DOHH2 (cell line): ENCODE measurements around the gene MAP7D2.
"Not testable (repeated sequence)": the region's sequence is repeated elsewhere in the genome, so short reads cannot be mapped to it uniquely, and the experiment has no call there.

Experiments used
- H3F3A ChIP-seq: fragments of 200-600 bp; sonication (generic), shearing (Covaris generic); 2 replicates; pipeline ENCODE4 v1.6.0; 2016; ENCODE audit warnings: antibody characterized with exemption, mild to moderate bottlenecking; ENCODE audit not compliant: control insufficient read depth, insufficient read depth
- H3K27ac ChIP-seq: fragments of 200-600 bp; sonication (generic); 2 replicates; pipeline ENCODE4 v1.5.1; 2014; ENCODE audit warnings: low read depth, mild to moderate bottlenecking, low read length, moderate library complexity
- H3K27me3 ChIP-seq: fragments of 200-600 bp; sonication (generic); 2 replicates; pipeline ENCODE4 v1.6.1; 2014; ENCODE audit warnings: mild to moderate bottlenecking, low read length, mixed read lengths; ENCODE audit not compliant: control insufficient read depth
- H3K36me3 ChIP-seq: fragments of 200-600 bp; sonication (generic); 2 replicates; pipeline ENCODE4 v1.6.1; 2014; ENCODE audit warnings: mild to moderate bottlenecking, low read length, moderate library complexity, mixed read lengths; ENCODE audit not compliant: control insufficient read depth
- H3K4me1 ChIP-seq: fragments of 200-600 bp; sonication (generic); 2 replicates; pipeline ENCODE4 v1.6.1; 2014; ENCODE audit warnings: mild to moderate bottlenecking, low read length, mixed read lengths; ENCODE audit not compliant: control insufficient read depth
- H3K4me2 ChIP-seq: fragments of 200-600 bp; sonication (generic); 2 replicates; pipeline ENCODE4 v1.6.0; 2014; ENCODE audit warnings: mild to moderate bottlenecking, low read length, moderate library complexity
- H3K4me3 ChIP-seq: fragments of 200-600 bp; sonication (generic); 2 replicates; pipeline ENCODE4 v1.5.1; 2014; ENCODE audit warnings: mild to moderate bottlenecking, low read length, mixed read lengths
- H3K79me2 ChIP-seq: fragments of 200-600 bp; sonication (generic); 2 replicates; pipeline ENCODE4 v1.6.1; 2014; ENCODE audit warnings: mild to moderate bottlenecking, low read length, mixed read lengths; ENCODE audit not compliant: control insufficient read depth
- H3K9me2 ChIP-seq: fragments of 200-600 bp; sonication (generic); replicated peaks from 2 replicates; pipeline ENCODE4 v1.6.1; 2014; ENCODE audit warnings: mild to moderate bottlenecking, low read length, mixed read lengths; ENCODE audit not compliant: control insufficient read depth
- H3K9me3 ChIP-seq: fragments of 200-600 bp; sonication (generic); 2 replicates; pipeline ENCODE4 v1.6.1; 2014; ENCODE audit warnings: antibody characterized with exemption, low read length, mixed read lengths; ENCODE audit not compliant: control insufficient read depth, insufficient read depth
- H4K20me1 ChIP-seq: fragments of 200-600 bp; sonication (generic); 2 replicates; pipeline ENCODE4 v1.6.0; 2014; ENCODE audit warnings: low read depth, mild to moderate bottlenecking, antibody characterized with exemption, low read length, moderate library complexity; ENCODE audit not compliant: control insufficient read depth, insufficient read depth
- CTCF ChIP-seq: fragments of 200-600 bp; sonication (generic); IDR thresholded peaks from one replicate; pipeline ENCODE4 v1.5.1; 2014; ENCODE audit warnings: antibody characterized with exemption, mild to moderate bottlenecking, low read depth, low read length; ENCODE audit not compliant: poor library complexity, severe bottlenecking
- EZH2phosphoT487 ChIP-seq: fragments of 200-600 bp; sonication (generic); IDR thresholded peaks from 2 replicates; pipeline ENCODE4 v1.6.1; 2017; ENCODE audit warnings: borderline replicate concordance, mild to moderate bottlenecking, antibody characterized with exemption, low read length, moderate library complexity, mixed read lengths

Gene MAP7D2

GRCh38 chrX:20116577-20117240, at the start of gene MAP7D2:
Gene MAP7D2, minus strand, starts transcription at chrX:20116907. Its CDS starts 28 bp downstream, at chrX:20116879.
- no peaks in the 10 kb centered on the region for H3K27me3 ChIP-seq
- no peaks in the 10 kb centered on the region for H3K79me2 ChIP-seq
- no peak within 1 kb of the TSS for H3K4me2 ChIP-seq
- no peak for TF ChIP-seq EZH2phosphoT487
- TF ChIP-seq CTCF = no peak
- H3K4me3 ChIP-seq = no peak within 1 kb of the TSS
- no peak within 1 kb of the TSS for H3K27ac ChIP-seq
- no peaks in the 10 kb centered on the region for H3K9me3 ChIP-seq
- no peaks in the 10 kb centered on the region for H3K9me2 ChIP-seq
- H3K4me1 ChIP-seq = no peaks in the 10 kb centered on the region
- no peaks in the 10 kb centered on the region for H3F3A ChIP-seq
- no peaks in the 10 kb centered on the region for H4K20me1 ChIP-seq
- no peaks in the 10 kb centered on the region for H3K36me3 ChIP-seq

- H3K4me3 ChIP-seq, H3K79me2 ChIP-seq, H3K27ac ChIP-seq, H3K4me2 ChIP-seq, H3K27me3 ChIP-seq, H3K36me3 ChIP-seq, H3F3A ChIP-seq, H4K20me1 ChIP-seq, H3K9me3 ChIP-seq, H3K4me1 ChIP-seq, H3K9me2 ChIP-seq: not testable (repeated sequence)
These were observed 45.8 kb upstream of the MAP7D2 start for GRCh38 chrX:20162516-20162915.

DNA sequence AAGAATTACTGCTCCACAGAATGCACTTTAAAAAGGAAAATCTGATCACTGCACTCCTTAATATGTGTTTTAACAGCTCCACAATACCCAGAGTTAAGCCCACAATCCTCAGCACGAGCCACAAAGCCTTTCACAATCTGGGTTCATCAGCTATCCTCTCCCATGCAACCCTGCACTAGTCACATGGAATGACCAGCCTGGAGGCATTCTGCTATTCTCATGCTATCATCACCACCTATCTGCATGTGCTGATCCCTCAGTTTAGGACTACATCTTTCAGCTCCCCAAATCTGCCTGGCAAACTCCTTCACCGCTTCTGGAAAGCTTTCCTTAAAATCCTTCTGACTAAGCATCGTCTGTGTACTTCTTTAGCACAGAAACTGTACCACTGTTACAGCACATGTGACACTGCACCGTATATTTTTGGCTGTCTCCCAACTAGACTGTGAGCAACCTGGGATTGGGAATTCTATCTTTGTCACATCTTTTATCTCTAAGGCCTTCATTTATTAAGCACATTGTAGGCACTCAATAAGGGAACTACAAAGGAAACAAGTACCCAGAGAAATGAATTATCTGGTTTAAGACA, 43.2 kb upstream of the MAP7D2 start:
- Histone ChIP-seq H3K9me3 (no peaks in the 10 kb centered on the region), H3K79me2 (no peaks in the 10 kb centered on the region), H3K27ac (no peak overlapping the region), H3K4me1 (no peaks in the 10 kb centered on the region), H4K20me1 (no peaks in the 10 kb centered on the region), H3K4me3 (no peak overlapping the region), H3K4me2 (no peak overlapping the region), H3K27me3 (no peaks in the 10 kb centered on the region), H3K36me3 (peaks cover 18% of the 10 kb centered on the region), H3F3A (no peaks in the 10 kb centered on the region), H3K9me2 (no peaks in the 10 kb centered on the region)
- TF ChIP-seq EZH2phosphoT487 = no peak
- no peak for TF ChIP-seq CTCF

DNA sequence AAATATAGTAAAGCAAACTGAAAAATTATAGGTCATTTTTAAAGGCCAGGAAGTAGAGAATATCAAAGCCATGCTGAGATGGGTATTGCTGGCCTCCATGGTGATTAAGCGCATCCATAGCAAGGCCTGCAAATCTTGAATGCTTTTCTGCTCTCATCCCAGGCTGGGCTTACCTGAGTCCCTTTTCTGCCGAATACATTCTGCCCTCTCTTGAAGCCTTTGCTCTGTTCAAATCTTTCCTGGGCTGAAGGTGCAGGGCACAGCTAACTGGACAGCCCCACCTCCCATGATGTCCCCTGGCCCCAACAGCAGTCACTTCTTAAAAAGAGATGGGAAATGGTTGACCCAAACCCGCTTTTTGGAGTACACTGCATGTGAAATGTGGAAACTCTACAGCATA, 35.0 kb upstream of the MAP7D2 start:
- Histone ChIP-seq H3F3A (no peaks in the 10 kb centered on the region), H3K9me3 (no peaks in the 10 kb centered on the region), H4K20me1 (no peaks in the 10 kb centered on the region), H3K4me1 (peaks cover 4% of the 10 kb centered on the region; the same call in 1 of the 2 replicates), H3K79me2 (no peaks in the 10 kb centered on the region), H3K4me2 (no peak overlapping the region), H3K27me3 (no peaks in the 10 kb centered on the region), H3K27ac (no peak overlapping the region), H3K4me3 (no peak overlapping the region), H3K36me3 (peaks cover 16% of the 10 kb centered on the region), H3K9me2 (no peaks in the 10 kb centered on the region)
- no peak for TF ChIP-seq EZH2phosphoT487
- TF ChIP-seq CTCF = no peak
